SK-MEL-5 (cell line): ENCODE measurements around the gene AHSP. TPM values are rescaled to one million over a fixed set of nuclear protein-coding genes. Genes with fewer than 3 reads are reported as not detected.
"Not testable (repeated sequence)": the region's sequence is repeated elsewhere in the genome, so short reads cannot be mapped to it uniquely, and the experiment has no call there.

ENCODE experiments used
- DNase-seq: peaks from one replicate; pipeline ENCODE4 v3.0.0-alpha.2; 2016; ENCODE audit warnings: low read depth, low spot score
- in situ Hi-C: cut with HindIII; loops from 2 replicates; pipeline ENCODE4 v1.10.0; 2016; ENCODE audit warnings: low sequenced_read_pairs, high pct_unique_total_duplicates, low pct_unique_long_range_greater_than_20kb
- polyA plus RNA-seq, 2 experiments: library from polyadenylated mRNA; depleted of rRNA; stranded (reverse); fragments of >200 nt; gene quantifications; 2 replicates each; pipeline ENCODE4 v1.2.3, GENCODE V29; 2015
- total RNA-seq: library from RNA; depleted of rRNA; stranded (reverse); fragments of >200 nt; shearing (Covaris generic); gene quantifications from 2 replicates; pipeline ENCODE4 v1.2.3, GENCODE V29; 2014; rRNA removed

The AHSP gene, protein sequence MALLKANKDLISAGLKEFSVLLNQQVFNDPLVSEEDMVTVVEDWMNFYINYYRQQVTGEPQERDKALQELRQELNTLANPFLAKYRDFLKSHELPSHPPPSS
- total RNA-seq, result not detected in 2 replicates
- not detected in 2 replicates for polyA plus RNA-seq (2015; cell fraction: cytosol; rRNA removed)
- not detected in 2 replicates for polyA plus RNA-seq (2015; cell fraction: nucleus; rRNA removed)

DNA sequence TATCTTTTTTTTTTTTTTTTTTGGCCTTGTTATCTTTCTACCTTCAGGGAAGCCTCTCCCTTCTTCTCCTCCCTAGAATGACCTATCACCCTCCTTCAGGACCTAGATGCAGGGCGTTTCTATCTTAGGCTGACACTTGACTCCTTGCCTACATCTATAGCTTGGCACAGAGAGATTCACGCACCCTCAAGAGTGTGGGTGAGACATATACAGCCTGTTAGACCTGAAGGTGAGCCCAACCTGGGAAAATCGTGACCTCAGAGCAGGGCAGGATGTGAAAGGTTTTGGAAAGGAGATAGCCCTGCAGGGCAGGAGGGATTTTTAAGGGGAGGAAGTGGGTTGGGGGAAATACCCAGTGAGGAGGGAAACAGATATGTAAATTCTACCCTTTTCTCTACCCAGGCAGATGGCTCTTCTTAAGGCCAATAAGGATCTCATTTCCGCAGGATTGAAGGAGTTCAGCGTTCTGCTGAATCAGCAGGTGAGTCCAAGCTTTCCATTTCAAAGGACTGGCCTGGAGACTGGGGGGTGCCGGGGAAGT, at the start of gene AHSP:
TSS of gene AHSP (plus strand) at position 167 of the 541 bp plus-strand sequence. CDS start at position 407, 240 bp downstream.
- no peak for DNase-seq
- in situ Hi-C loops, result no loop called here

DNA sequence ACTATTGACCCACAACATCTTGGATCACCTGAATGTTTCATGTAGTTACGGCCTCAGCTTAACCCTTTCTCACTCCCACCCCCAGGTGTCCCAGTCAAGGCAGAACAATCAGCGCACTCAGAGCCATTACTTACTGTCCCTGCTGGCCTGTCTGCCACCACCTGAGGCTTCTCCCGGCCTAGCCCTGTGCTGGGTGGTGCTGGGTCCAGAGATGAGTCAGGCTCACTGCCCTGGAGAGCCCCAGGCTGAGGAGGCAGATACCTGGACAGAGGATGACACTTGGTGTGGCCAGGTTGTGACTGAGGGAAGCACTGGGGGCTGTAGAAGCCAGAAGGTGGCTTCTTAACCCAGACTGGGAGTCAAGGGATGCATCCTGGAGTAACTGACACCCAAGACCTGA, 48.7 kb upstream of the AHSP start:
- in situ Hi-C loops, result no loop called here
- DNase-seq, result no peak

DNA sequence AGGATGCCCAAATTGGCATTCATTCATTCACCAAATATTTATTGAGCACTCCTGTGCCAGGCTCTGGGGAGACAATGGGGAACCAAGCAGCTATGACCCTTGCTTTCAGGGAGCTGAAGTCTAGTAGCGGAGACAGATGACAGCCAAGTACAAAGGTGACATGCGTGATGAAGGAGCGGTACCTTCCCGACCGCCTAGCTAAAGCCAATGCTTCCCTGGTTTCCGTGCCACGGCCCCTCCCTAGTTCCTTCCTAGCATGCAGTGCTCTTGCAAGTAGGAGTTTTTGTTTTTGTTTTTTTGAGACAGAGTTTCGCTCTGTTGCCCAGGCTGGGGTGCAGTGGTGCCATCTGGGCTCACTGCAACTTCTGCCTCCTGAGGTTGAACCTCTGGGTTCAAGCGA, 47.9 kb upstream of the AHSP start:
- DNase-seq, result no peak
- in situ Hi-C loops, result no loop called here

DNA sequence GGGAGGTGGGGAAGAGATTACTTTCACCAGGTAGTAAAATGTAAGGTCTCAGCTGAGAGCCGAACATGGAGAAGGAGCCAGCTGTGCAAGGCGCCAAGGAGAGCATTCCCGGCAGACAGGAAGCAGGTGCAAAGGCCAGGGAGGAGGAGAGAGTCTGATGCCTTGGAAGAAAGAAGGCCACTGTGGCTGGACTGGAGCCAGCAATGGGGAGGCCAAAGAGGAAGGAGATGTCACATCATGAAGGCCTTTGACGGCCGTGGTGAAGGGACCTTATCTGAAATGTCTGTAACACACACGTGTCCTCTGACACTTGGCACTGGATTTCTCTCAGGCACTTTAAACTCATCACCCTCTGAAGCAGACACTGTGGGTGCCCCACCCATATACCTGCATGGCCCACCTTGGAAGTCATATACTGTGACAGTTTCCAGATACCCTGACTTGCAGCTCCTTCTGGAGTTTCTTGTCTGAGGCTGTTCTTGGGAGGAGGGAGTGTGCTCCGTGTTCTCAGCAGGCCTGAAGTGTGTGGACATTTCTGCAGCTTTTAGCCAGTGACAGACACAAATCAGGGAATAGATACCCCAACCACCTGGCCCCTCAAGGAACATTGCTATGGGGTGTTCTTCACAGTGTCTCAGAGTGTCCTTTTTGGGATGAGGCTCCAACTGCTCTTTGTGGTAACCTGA, 46.7 kb upstream of the AHSP start:
- in situ Hi-C loops, result no loop called here

DNA sequence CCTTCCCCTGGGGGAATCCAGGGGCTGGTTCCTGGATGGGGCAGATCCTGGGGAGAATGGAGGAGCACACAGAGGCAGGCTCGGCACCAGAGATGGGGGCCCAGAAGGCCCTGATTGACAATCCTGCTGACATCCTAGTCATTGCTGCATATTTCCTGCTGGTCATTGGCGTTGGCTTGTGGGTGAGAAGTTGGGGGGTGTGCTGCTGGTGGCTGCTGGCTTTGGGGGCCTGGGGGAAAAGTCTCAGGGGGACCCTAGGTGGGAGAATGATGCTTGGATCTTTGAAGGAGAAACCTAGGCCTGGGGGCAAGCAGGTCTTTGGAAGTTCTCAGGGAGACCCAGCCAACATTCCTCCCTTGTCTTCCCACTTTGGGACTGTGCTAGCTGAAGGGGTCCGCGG, 44.6 kb upstream of the AHSP start, which contains the start of gene SLC5A2:
TSS of gene SLC5A2 (plus strand) at position 43 of the 400 bp plus-strand sequence. CDS start at position 57, 14 bp downstream.
- DNase-seq, result no peak
- in situ Hi-C loops, result no loop called here

More for the DNA sequence above, 46.7 kb upstream of the AHSP start:
- no peak for DNase-seq

DNA sequence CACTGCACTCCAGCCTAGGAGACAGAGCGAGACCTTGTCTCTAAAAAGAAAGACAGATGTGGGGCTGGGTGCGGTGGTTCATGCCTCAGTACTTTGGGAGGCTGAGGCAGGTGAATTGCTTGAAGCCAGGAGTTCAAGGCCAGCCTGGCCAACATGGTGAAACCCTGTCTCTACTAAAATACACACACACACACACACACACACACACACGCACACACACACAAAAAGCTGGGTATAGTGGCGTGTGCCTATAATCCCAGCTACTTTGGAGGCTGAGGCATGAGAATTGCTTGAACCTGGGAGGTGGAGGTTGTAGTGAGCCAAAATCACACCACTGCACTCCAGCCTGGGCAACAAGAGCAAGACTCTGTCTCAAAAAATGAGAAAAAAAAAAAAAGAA, 43.7 kb upstream of the AHSP start:
- DNase-seq, in situ Hi-C loops: not testable (repeated sequence)

DNA sequence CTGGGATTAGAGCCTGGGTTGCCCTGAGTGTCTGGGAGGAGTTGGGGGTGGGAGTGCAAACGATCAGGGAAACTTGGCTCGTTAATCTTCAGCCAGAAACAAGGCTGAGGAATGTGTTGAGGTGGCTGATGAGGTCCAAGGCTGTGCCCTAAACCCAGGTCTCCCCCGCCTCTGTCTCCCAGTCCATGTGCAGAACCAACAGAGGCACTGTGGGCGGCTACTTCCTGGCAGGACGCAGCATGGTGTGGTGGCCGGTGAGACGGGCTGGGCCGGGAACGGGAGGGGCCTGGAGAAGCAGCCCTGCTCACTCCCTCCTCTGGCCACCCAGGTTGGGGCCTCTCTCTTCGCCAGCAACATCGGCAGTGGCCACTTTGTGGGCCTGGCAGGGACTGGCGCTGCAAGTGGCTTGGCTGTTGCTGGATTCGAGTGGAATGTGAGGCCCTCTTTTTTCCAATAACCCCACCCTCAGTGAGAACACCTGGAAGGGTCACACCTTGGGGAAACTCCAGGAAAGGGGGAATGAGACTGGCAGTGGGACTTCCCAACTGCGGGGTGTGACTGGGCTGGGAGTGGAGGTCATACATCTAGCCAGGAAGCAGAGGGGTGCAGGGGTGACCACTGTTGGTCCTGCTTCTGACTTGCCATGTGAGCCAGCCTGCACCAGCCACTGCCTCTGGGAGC, 43.1 kb upstream of the AHSP start:
- in situ Hi-C loops, result no loop called here
- DNase-seq, result no peak

DNA sequence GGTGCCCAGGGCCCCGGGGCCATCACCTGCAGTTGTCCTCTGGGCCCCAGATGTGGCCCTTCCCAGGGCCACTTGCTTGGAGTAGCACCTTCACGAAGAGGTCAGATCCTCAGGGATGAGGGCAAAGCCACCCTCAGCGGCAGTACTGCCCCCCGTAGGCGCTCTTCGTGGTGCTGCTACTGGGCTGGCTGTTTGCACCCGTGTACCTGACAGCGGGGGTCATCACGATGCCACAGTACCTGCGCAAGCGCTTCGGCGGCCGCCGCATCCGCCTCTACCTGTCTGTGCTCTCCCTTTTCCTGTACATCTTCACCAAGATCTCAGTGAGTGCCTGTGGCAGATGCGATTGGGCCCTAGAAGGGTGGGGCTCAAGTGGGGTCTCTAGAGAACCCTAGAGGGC, 42.1 kb upstream of the AHSP start:
- DNase-seq, result no peak
- in situ Hi-C loops, result no loop called here

DNA sequence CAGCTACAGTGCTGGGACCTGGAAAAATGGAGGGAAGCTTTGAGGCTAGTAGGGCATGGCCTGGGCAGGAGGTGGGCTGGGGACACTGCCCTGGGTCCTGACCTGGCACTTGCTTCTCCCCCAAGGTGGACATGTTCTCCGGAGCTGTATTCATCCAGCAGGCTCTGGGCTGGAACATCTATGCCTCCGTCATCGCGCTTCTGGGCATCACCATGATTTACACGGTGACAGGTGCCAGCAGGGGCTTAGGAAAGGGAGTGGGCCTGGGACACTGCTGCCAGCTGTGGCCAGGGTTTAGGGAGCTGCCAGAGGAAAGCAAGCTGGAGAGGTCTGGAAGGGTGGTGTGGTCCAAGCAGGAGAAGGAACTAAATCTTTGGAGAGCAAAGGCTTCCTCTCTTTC, 41.7 kb upstream of the AHSP start:
- in situ Hi-C loops, result no loop called here

DNA sequence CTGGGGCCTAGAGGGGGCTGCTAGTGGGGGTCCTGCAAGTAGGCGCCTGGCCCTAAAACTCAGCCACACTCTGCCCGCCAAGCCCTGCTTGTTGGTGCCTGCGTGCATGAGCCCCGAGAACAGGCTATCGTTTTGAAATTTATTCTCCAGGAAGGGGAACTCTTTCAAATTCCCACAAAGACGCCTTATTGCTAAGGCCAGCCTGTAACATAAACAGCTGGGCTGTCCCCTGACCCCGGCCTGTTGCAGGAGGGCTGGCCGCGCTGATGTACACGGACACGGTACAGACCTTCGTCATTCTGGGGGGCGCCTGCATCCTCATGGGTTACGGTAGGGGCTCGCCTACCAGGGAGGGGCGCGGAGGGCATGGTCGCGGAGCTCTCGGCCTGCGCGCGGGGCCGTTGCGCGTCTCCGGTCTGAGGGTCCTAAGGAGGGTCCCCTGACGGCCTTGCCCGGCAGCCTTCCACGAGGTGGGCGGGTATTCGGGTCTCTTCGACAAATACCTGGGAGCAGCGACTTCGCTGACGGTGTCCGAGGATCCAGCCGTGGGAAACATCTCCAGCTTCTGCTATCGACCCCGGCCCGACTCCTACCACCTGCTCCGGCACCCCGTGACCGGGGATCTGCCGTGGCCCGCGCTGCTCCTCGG, 40.5 kb upstream of the AHSP start:
- DNase-seq, result no peak
- in situ Hi-C loops, result no loop called here

More for the DNA sequence above, 41.7 kb upstream of the AHSP start:
- no peak for DNase-seq

DNA sequence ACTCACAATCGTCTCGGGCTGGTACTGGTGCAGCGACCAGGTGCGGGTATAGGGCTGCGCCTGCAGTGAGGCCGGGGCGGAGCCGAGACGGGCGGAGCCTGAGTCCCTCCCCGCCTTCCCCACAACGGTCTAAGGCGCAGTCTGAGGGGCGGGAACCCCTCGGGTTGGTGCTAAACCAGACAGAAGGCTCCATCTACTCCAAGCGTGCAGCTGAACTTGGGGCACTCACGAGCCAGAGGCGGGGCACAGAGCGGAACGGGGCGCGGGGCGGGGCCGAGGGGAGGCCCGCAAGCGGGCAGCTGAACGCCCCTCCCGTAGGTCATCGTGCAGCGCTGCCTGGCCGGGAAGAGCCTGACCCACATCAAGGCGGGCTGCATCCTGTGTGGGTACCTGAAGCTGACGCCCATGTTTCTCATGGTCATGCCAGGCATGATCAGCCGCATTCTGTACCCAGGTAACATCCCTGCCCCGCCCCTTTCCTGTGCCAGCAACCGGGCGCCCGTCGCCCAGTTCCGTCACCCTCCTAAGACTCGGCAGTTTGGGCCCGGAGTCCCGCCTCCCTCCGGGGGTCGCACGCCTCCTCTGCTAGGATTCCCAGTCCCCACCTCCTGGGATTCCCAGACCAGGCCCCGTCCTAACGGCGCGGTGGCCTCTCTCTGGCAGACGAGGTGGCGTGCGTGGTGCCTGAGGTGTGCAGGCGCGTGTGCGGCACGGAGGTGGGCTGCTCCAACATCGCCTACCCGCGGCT, 39.8 kb upstream of the AHSP start:
- in situ Hi-C loops, result no loop called here
- DNase-seq, result no peak

DNA sequence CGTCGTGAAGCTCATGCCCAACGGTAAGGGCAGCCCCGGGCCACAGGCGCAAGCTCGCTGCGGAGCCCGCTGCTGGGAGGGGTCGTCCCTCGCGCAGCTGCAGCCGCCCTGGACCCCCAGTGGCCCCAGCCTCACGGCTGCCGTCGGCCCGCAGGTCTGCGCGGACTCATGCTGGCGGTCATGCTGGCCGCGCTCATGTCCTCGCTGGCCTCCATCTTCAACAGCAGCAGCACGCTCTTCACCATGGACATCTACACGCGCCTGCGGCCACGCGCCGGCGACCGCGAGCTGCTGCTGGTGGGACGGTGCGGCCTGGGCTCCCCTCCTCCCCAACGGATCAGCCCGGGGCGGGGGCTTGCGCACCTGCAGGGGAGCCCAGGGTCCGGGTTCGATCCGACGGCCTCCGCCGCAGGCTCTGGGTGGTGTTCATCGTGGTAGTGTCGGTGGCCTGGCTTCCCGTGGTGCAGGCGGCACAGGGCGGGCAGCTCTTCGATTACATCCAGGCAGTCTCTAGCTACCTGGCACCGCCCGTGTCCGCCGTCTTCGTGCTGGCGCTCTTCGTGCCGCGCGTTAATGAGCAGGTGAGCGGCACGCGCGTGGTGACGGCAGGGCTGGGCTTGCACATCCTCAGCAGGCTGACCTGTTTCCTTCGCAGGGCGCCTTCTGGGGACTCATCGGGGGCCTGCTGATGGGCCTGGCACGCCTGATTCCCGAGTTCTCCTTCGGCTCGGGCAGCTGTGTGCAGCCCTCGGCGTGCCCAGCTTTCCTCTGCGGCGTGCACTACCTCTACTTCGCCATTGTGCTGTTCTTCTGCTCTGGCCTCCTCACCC, 39.0 kb upstream of the AHSP start:
- DNase-seq, result no peak
- in situ Hi-C loops, result no loop called here

DNA sequence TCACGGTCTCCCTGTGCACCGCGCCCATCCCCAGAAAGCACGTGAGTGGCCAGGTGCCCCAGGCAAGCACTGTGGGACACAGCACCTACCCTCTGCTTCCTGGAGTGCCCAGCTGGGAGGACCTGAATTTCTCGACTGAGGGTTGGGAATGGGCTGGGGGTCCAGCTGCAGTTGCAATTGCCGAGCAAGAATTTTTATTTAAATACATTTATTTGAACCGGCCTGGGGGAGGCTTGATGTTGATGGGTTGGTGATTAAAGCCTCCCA, 38.5 kb upstream of the AHSP start:
- in situ Hi-C loops, result no loop called here
- DNase-seq, result no peak

DNA sequence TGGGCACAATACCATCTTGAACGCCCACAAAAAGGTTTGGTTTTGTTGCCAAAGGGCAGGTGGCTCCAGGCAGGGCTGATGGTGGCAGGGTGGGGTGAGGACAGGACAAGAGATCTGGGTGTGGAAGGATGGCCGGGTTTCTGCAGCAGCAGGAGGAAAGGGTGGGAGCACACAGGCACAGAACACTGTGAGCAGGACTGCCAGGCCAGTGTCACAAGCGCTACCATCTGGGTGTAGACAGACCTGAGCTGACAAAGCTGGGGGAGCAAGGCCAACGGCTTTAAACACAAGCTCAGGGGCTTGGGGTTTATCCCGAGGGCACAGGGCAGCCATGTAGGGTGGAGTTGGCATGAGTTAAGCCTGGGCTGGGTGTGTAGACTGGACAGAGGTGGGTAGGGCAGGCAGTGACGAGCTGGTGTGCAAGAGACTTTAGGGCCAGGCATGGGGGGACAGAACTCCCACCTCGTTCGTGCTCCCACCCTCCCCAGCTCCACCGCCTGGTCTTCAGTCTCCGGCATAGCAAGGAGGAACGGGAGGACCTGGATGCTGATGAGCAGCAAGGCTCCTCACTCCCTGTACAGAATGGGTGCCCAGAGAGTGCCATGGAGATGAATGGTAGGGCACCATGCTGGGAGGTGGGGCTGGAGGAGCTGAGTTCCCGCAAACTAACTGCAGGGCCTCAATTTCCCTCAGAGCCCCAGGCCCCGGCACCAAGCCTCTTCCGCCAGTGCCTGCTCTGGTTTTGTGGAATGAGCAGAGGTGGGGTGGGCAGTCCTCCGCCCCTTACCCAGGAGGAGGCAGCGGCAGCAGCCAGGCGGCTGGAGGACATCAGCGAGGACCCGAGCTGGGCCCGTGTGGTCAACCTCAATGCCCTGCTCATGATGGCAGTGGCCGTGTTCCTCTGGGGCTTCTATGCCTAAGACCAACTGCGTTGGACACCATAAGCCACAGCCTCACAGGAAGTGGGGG, 37.8 kb upstream of the AHSP start:
- in situ Hi-C loops, result no loop called here
- no peak for DNase-seq

DNA sequence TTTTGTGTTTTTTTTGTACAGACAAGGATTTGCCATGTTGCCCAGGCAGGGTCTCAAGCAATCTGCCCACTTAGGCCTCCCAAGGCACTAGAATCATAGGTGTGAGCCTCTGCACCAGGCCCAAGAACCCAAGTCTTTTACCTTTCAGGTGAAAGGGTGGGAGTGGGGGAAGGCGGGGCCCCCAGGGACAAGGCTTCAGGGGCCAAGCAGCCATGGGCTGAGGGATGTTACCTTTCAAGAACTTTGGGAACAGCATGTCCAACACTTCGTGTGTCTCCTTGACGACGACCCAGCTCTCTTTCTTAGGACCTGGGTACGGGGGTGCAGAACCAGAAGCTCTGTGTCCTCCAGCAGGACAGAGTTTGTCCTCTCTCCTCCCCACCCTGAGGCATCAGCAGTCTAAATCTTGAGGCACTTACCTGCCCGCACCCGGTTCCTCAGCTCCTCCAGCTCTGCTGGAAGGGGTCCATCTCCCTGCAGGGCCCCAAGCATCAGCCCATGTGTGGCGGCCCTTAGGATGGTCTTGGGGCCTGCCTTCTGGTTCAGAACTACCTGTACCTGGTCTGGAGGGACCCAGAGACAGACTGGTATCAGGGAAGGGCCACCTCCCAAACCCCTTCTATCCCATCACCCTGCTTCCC, 35.8 kb upstream of the AHSP start:
- in situ Hi-C loops, result no loop called here
- DNase-seq, result no peak
